Activated CD8-positive, alpha-beta memory T cell treated with anti-CD3 and anti-CD28 coated beads, Interleukin-2, amount 50 U/mL, for 48 hours (primary cell): ENCODE measurements around the gene GJE1.
"Not testable (repeated sequence)": the region's sequence is repeated elsewhere in the genome, so short reads cannot be mapped to it uniquely, and the experiment has no call there.

ENCODE experiments used
- DNase-seq: peaks from one replicate; pipeline ENCODE4 v3.0.0-alpha.2; 2020

Gene GJE1

DNA sequence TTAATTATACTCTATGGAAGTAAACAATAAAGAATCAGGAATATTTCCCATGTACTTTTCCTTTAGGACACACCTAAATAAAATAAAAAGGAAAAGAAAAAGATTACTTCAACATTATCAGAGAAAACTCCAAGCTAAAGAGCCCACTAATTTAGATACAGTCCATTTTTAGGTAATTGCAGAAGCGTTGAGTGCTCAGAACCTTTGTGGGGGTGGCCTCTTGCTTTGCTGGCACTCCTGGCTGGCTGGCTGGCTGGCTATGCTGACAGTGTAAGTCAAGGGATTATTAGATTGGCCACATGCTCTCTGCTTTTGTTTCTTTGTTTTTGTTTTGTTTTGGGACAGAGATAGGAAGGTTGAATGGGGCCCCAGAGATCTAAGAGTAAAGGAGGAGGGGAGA, at the start of gene GJE1:
Gene GJE1, plus strand, starts transcription at position 301 of the 400 bp plus-strand sequence. CDS start 234 bp downstream, outside the sequence.
- DNase-seq, result no peak

DNA sequence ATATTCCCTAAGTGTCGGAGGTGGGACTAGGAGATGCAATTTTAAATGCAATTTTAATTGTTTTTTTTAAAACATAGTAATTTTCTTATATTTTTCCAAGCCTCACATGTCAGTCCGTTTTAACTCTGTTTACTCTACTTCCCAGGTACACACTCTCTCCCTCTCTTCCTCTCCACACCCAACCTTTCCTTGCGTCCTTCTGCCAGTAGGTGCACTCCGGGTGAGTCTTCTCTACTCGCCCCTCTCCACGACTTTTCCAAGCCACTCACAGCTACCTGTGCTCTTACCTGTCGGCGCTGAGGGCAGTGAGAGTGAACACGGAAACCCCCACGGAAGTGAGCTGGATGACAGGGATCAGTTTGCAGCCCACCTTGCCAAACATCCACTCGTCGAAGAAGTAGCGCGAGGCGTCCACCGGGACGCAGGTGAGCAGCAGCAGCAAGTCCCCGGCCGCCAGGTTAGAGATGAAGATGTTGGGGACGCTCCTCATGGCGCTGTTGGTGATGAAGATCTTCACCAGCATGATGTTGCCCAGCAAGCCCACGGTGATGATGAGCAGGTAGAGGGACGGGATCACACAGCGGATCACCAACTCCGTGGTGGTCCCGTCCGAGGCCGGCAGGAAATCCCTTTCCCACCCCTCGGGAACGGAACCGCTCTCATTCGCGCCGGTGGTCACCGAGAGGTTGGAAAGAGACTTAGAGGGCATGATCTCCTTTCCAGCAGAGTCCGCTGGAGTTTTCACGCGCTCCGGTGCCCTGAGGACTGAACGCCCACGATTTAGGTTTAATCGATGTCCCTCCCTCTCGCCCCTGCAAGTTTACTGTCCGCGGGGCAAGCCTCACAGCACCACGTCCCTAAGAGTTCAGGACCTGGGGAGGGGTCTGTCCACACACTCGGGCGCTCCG, 44.5 kb upstream of the GJE1 start:
- DNase-seq, result no peak

DNA sequence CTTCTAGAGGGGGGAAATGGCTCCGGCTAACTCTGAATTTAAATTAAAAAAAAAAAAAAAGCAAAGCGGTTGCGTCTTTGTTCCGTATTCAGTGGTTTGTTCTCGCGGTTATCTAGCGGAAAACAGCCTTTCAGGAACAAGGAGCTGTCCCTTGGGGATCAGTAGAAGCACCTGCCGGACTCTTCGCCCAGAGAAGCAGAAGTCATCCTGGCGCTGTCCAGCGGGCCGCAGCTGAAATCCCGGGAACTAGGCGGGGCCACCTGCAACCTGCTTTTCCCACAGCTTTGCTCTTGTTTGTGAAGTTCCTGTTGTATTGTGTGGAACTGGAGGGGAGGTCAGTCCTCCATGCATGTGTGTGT, 43.9 kb upstream of the GJE1 start:
- DNase-seq, result no peak

DNA sequence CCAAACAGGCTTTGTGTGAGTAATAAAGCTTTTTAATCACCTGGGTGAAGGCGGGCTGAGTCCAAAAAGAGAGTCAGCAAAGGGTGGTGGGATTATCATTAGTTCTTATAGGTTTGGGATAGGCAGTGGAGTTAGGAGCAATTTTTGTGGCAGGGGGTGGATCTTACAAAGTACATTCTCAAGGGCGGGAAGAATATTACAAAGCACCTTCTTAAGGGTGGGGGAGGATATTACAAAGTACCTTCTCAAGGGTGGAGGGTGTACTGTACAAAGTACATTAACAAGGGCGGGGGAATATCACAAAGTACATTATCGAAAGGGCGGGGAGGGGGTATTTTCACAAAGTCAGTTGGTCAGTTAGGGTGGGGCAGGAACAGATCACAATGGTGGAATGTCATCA, 27.9 kb upstream of the GJE1 start:
- DNase-seq, result not testable (repeated sequence)

DNA sequence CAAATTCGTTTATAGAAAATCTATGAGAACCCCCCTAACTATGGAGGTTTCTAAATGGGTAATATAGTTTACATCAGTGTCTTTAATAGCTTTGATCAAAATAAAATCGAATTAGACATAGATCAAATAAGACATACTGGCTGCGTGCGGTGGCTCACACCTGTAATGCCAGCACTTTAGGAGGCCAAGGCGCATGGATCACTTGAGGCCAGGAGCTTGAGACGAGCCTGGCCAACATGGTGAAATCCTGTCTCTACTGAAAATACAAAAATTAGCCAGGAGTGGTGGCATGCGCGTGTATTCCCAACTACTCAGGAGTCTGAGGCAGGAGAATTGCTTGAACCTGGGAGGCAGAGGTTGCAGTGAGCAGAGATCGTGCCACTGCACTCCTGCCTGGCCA, 21.9 kb upstream of the GJE1 start:
- DNase-seq, result not testable (repeated sequence)

DNA sequence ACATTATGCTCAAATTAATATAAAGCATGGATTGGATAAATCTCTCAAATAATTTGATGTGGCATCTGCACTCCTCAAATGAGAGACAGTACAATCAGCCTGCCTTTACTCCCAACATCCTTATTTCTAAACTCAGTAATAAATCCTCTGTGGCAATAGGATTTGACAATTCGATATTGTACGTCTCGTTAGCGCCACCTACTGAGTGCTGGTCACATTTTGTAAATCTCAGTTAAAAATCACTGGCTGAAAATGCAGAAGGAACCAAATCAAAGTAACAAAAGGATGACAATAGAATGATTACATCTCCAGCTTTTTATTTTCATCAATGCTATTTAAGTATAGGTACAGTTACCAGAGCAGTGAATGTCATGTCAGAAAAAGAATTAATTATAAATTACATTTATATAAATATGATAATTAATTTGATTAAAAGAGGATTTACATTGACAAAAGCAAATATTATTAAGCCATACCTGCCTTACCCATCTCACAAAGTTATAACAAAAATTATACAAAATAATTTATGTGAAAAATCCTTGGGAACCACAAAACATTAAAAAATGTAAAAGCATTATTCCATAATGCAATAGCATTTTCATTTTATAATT, 20.2 kb upstream of the GJE1 start:
- DNase-seq, result peak; percentile 83

DNA sequence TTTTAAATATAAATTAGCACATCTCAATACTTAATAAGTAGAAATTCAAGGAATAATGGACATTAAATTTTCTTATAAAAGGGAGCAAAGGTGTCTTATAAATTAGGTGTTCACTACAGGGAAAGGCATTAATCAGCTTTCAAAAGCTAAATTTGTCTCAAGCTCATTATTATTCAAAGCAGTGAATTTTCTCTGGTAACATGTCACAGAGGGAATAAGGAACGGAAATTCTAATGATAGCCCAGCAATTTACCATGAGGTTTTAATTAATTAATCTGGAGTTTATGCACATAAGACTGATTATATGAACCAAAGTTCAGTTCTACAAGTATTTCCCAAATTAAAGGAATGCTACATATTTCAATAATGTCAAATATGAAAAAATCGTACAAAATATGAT, 15.4 kb upstream of the GJE1 start:
- no peak for DNase-seq

GRCh38 chr6:142118328-142118727, 14.4 kb upstream of the GJE1 start:
- DNase-seq, result no peak

GRCh38 chr6:142118925-142119324, 13.8 kb upstream of the GJE1 start:
- no peak for DNase-seq

GRCh38 chr6:142121342-142121741, 11.4 kb upstream of the GJE1 start:
- no peak for DNase-seq

DNA sequence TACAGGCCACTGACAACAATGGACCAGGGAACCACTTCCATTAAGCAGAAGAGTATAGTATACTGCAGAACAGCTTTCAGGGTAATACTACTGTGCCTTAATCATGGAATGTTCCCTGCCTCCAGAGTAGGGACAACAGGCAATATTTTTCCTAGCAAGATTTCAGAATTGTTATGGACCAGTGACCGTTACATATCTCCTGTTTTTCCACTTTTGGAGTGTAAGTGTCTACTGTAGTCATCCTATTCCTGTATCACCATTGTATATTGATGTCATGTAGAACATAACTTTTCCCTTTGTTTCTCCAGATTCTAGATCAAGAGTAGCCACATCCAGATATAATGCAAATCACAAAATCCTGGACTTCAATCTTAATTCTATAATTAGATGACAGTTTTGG, 1.9 kb upstream of the GJE1 start:
- no peak for DNase-seq

DNA sequence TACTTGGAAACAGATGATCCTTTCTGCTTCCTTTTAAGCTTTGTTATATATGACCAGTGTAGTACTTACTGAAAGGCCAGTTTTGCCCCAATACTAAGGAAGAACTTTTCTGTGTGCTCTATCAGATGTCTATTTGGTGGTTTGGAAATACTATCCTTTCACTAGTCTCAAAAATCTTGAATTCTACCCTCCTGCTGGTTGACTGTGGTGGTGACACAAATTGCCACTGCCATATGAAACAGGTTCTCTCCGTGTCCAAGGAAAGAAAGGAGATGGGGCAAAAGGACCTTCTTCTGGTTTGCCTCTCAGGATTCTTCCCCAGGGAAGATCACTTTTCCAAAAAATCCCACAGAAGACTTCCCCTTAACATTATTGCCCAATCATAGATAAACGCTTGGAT, 6.2 kb downstream of the GJE1 start:
- DNase-seq, result no peak

GRCh38 chr6:142141531-142141930, 8.8 kb downstream of the GJE1 start:
- DNase-seq, result not testable (repeated sequence)

DNA sequence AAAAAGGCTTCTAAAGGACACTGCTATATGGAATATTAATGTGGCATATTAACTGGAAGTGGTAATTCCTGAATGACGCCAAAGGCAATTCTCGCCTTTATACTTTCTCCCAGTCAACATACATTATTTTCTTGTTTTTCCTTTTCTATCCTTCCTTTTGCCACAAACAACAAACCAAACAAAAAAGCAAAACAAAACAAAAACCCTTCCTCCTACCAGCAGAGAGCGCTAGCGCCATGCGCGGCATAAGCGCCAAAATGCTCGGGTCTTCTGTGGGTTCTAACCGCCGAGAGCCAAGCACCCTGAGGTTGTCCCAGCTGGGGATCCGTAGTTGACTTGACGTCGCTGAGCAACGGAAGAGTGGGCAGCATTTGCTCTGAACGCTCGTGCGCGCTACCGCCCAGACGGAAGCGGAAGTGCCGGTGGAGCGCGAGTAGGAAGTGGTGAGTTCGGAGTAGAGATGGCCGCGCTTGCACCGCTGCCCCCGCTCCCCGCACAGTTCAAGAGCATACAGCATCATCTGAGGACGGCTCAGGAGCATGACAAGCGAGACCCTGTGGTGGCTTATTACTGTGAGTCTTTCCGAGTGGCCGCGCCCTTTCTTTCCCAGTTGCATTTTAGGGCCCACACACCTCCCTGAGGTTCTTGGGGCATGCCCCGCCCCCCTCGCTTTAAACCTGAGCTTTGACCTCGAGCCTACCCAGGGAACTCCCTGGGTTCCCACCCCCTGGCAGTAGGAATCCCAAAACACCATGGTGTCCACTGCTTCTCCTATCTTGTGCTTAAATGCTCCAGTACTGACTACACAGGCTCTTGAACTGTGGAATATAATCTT, 14.3 kb downstream of the GJE1 start, which contains the start of the genes NMBR and VTA1:
Gene NMBR, minus strand, starts transcription at position 295 of the 835 bp plus-strand sequence. CDS start 58,464 bp downstream, outside the sequence.
Gene VTA1, plus strand, starts transcription at position 436 of the 835 bp plus-strand sequence. Its CDS starts 25 bp downstream, at position 461.
- DNase-seq, result peak; percentile 93

DNA sequence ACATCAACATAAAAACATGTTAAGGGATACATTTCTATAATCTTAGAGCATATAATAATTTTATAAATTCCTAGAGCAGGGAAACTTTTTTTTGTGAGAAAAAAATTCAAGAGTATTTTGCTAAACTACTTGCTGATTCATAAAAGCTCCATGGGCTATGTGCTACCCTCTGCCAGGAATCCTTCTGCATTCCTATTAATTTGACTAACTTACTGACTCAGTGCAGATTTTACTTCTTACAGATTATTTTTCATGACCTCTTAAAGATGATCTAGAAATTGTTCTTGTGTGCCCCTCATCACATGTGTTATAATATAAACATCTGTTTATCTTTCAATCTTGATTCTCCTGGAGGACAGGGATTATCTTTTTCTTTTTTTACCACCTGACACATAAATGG, 20.0 kb downstream of the GJE1 start:
- DNase-seq, result no peak

DNA sequence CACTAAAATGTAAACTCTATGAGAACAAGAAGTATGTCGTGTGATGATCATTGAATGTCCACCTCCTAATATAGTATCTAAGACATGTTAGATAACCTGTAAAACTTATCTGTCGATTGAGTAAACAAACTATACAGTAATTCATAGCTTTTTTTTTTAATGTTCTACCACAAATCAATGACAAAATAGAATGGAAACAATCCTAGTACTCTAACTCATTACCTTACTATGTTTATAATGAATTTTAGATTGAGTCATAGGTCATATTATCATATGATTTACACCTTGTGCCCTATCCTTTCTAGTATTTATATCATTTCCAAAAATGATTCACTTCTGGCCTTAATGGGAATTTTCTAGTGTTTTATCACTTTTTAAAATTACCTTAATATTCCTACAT, 20.5 kb downstream of the GJE1 start:
- DNase-seq, result no peak

- no peak for DNase-seq
These were observed 21.6 kb downstream of the GJE1 start for GRCh38 chr6:142154336-142154735.

GRCh38 chr6:142155091-142155490, 22.4 kb downstream of the GJE1 start:
- no peak for DNase-seq

GRCh38 chr6:142155895-142156757, 23.4 kb downstream of the GJE1 start:
- no peak for DNase-seq

DNA sequence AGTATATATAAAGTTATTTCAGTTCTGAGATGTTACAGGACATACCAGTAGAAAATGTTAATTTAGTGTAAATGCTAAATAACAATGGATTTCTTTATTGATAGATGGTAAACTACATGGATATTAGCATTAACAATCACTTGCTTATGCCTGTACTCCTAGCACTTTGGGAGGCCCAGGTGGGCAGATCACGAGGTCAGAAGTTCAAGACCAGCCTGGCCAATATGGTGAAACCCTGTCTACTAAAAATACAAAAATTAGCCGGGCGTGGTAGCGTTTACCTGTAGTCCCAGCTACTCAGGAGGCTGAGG, 24.0 kb downstream of the GJE1 start:
- not testable (repeated sequence) for DNase-seq

DNA sequence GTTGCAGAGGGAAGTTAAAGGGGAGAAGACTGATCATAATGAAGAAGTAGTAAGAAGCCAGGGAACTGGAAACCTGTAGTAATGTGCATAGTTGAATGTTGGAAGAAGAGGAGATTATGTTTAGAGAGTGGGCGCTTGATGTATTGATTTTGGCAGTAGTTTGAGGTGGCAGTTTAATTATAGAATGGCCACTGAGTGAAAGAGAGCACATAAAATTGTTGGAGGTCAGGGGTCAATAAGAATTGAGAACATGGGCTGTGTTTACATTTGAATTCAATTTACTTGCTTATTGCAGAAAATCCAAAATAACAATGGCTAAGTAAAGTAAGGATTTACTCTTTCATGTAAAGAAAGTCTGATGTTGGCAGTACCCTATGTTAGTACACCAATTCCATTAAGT, 30.1 kb downstream of the GJE1 start:
- DNase-seq, result no peak

GRCh38 chr6:142165227-142165626, 32.5 kb downstream of the GJE1 start:
- no peak for DNase-seq
